Activated CD4-positive, CD25-positive, alpha-beta regulatory T cell (primary cell): Measurements from ENCODE around the gene ABHD14A.
"Not testable (repeated sequence)": the region's sequence is repeated elsewhere in the genome, so short reads cannot be mapped to it uniquely, and the experiment has no call there.

ENCODE experiments used
- DNase-seq, 4 experiments: peaks; one replicate each; lab custom pipeline; 2025; lab: John Stamatoyannopoulos, UW

The ABHD14A gene

GRCh38 chr3:51974963-51975851, at the start of gene ABHD14A:
Gene ABHD14A (plus strand): TSS chr3:51975064. CDS start chr3:51975136, 72 bp downstream.
- peak; percentile 28 to 58 (median 48) for DNase-seq

GRCh38 chr3:51927061-51927977, 47.5 kb upstream of the ABHD14A start:
- no peak for DNase-seq

- no peak for DNase-seq
Measured at GRCh38 chr3:51928438-51928837, 46.4 kb upstream of the ABHD14A start.

- not testable (repeated sequence) for DNase-seq
Measured at GRCh38 chr3:51928981-51929380, 45.9 kb upstream of the ABHD14A start.

GRCh38 chr3:51929420-51930003, 45.4 kb upstream of the ABHD14A start:
- DNase-seq, result no peak

- no peak for DNase-seq
Measured at GRCh38 chr3:51930439-51930838, 44.4 kb upstream of the ABHD14A start.

- DNase-seq, result no peak
Measured at GRCh38 chr3:51931756-51932155, 43.1 kb upstream of the ABHD14A start.

GRCh38 chr3:51932471-51933370, 42.1 kb upstream of the ABHD14A start:
- DNase-seq, result no peak

GRCh38 chr3:51933471-51934138, 41.3 kb upstream of the ABHD14A start:
- no peak for DNase-seq

GRCh38 chr3:51934139-51934850, 40.6 kb upstream of the ABHD14A start:
- DNase-seq, result no peak

- DNase-seq, result no peak
Measured at GRCh38 chr3:51934991-51935885, 39.6 kb upstream of the ABHD14A start.

- no peak for DNase-seq
Measured at GRCh38 chr3:51935886-51936755, 38.7 kb upstream of the ABHD14A start.

- DNase-seq, result no peak
Measured at GRCh38 chr3:51937014-51937413, 37.9 kb upstream of the ABHD14A start.

GRCh38 chr3:51937611-51938450, 37.0 kb upstream of the ABHD14A start:
- no peak for DNase-seq

- DNase-seq, result no peak
Measured at GRCh38 chr3:51938780-51939425, 36.0 kb upstream of the ABHD14A start.

GRCh38 chr3:51940648-51941462, 34.0 kb upstream of the ABHD14A start:
- DNase-seq, result no peak
